T-helper 17 cell (primary cell): ENCODE measurements around the gene ITPKB. TPM values are rescaled to one million over a fixed set of nuclear protein-coding genes. Genes with fewer than 3 reads are reported as not detected.

Source experiments
- ATAC-seq: fragments of 150-1000 bp; cut with Tn5 transposase; 2 replicates; pipeline ENCODE4 v1.10.0; 2021; ENCODE audit warnings: mild to moderate bottlenecking, moderate library complexity
- DNase-seq, 3 donors: peaks; one replicate each; pipeline versions ENCODE4 v3.0.0 to v3.0.0-alpha.2; 2020 to 2021
- H3K9me3 ChIP-seq: one replicate; pipeline ENCODE4 v1.7.0; 2013; ENCODE audit warnings: low read length, mild to moderate bottlenecking; ENCODE audit not compliant: control insufficient read depth, poor library complexity, severe bottlenecking
- H3K27ac Mint-ChIP-seq: one replicate; pipeline ENCODE4 v1.8.0; 2022; ENCODE audit warnings: mild to moderate bottlenecking, moderate library complexity, mixed read lengths
- H3K27me3 Mint-ChIP-seq: one replicate; pipeline ENCODE4 v1.8.0; 2022; ENCODE audit warnings: mixed read lengths
- H3K36me3 Mint-ChIP-seq: one replicate; pipeline ENCODE4 v1.8.0; 2022; ENCODE audit warnings: low read depth, mixed read lengths
- H3K4me1 Mint-ChIP-seq: one replicate; pipeline ENCODE4 v1.8.0; 2022; ENCODE audit warnings: mild to moderate bottlenecking, mixed read lengths
- H3K4me3 Mint-ChIP-seq: one replicate; pipeline ENCODE4 v1.8.0; 2022; ENCODE audit warnings: mild to moderate bottlenecking, moderate library complexity, mixed read lengths
- total RNA-seq, 4 donors: library from RNA in 2 of 4; stranded (reverse) in 2 of 4; gene quantifications; one replicate each; pipeline ENCODE4 v1.2.3 and lab custom pipeline; 2022 to 2026

The ITPKB gene
- total RNA-seq, 2 donors from 2014 or later = 128 to 166 TPM

GRCh38 chr1:226702318-226702956, 36.6 kb downstream of the ITPKB start:
- DNase-seq = no peak

GRCh38 chr1:226700861-226701260, 38.2 kb downstream of the ITPKB start:
- H3K4me1 Mint-ChIP-seq = peaks cover 54% of the 10 kb centered on the region
- H3K9me3 ChIP-seq = no peaks in the 10 kb centered on the region
- DNase-seq (no peak), ATAC-seq (no peak)
- no peaks in the 10 kb centered on the region for H3K36me3 Mint-ChIP-seq
- H3K27ac Mint-ChIP-seq = peak overlapping the region; percentile 95
- H3K27me3 Mint-ChIP-seq = no peaks in the 10 kb centered on the region
- H3K4me3 Mint-ChIP-seq = peak overlapping the region; percentile 15

More at GRCh38 chr1:226702318-226702956, 36.6 kb downstream of the ITPKB start:
- Mint-ChIP-seq H3K4me1 (peaks cover 46% of the 10 kb centered on the region), H3K27ac (peak overlapping the region; percentile 95), H3K4me3 (peak overlapping the region; percentile 89), H3K27me3 (no peaks in the 10 kb centered on the region), H3K36me3 (no peaks in the 10 kb centered on the region)
- ATAC-seq = no peak
- H3K9me3 ChIP-seq = no peaks in the 10 kb centered on the region

- H3K9me3 ChIP-seq = no peaks in the 10 kb centered on the region
- DNase-seq (no peak), ATAC-seq (no peak)
- no peaks in the 10 kb centered on the region for H3K27me3 Mint-ChIP-seq
- peak overlapping the region; percentile 95 for H3K27ac Mint-ChIP-seq
- no peaks in the 10 kb centered on the region for H3K36me3 Mint-ChIP-seq
- no peak overlapping the region for H3K4me3 Mint-ChIP-seq
- peaks cover 57% of the 10 kb centered on the region for H3K4me1 Mint-ChIP-seq
These were observed 39.9 kb downstream of the ITPKB start for GRCh38 chr1:226699166-226699565.

GRCh38 chr1:226698659-226699058, 40.4 kb downstream of the ITPKB start:
- no peaks in the 10 kb centered on the region for H3K27me3 Mint-ChIP-seq
- peak overlapping the region; percentile 95 for H3K27ac Mint-ChIP-seq
- DNase-seq = no peak

GRCh38 chr1:226697929-226698544, 41.0 kb downstream of the ITPKB start:
- Mint-ChIP-seq H3K4me1 (peaks cover 64% of the 10 kb centered on the region), H3K27me3 (no peaks in the 10 kb centered on the region), H3K36me3 (no peaks in the 10 kb centered on the region), H3K27ac (peak overlapping the region; percentile 95), H3K4me3 (peak overlapping the region; percentile 7)
- DNase-seq = no peak
- ATAC-seq = no peak
- H3K9me3 ChIP-seq = no peaks in the 10 kb centered on the region

More at GRCh38 chr1:226698659-226699058, 40.4 kb downstream of the ITPKB start:
- Mint-ChIP-seq H3K4me1 (peaks cover 61% of the 10 kb centered on the region), H3K36me3 (no peaks in the 10 kb centered on the region), H3K4me3 (peak overlapping the region; percentile 7)
- no peak for ATAC-seq
- no peaks in the 10 kb centered on the region for H3K9me3 ChIP-seq

GRCh38 chr1:226697151-226697928, 41.7 kb downstream of the ITPKB start:
- ATAC-seq = peak; percentile 75
- Mint-ChIP-seq H3K36me3 (no peaks in the 10 kb centered on the region), H3K27ac (peak overlapping the region; percentile 95), H3K27me3 (no peaks in the 10 kb centered on the region), H3K4me1 (peaks cover 67% of the 10 kb centered on the region), H3K4me3 (peak overlapping the region; percentile 3)
- H3K9me3 ChIP-seq = no peaks in the 10 kb centered on the region
- no peak for DNase-seq

- DNase-seq (no peak), ATAC-seq (peak; percentile 5)
- no peaks in the 10 kb centered on the region for H3K9me3 ChIP-seq
- Mint-ChIP-seq H3K27ac (peak overlapping the region; percentile 95), H3K36me3 (no peaks in the 10 kb centered on the region), H3K4me3 (no peak overlapping the region), H3K27me3 (no peaks in the 10 kb centered on the region), H3K4me1 (peaks cover 71% of the 10 kb centered on the region)
These were observed 42.5 kb downstream of the ITPKB start for GRCh38 chr1:226696547-226696946.

GRCh38 chr1:226695335-226695900, 43.7 kb downstream of the ITPKB start:
- DNase-seq (no peak), ATAC-seq (no peak)
- H3K4me1 Mint-ChIP-seq = peaks cover 77% of the 10 kb centered on the region
- no peaks in the 10 kb centered on the region for H3K27me3 Mint-ChIP-seq
- H3K9me3 ChIP-seq = no peaks in the 10 kb centered on the region
- peak overlapping the region; percentile 51 for H3K4me3 Mint-ChIP-seq
- H3K36me3 Mint-ChIP-seq = peaks cover 5% of the 10 kb centered on the region
- peak overlapping the region; percentile 95 for H3K27ac Mint-ChIP-seq

GRCh38 chr1:226692823-226693222, 46.3 kb downstream of the ITPKB start:
- H3K27ac Mint-ChIP-seq = peak overlapping the region; percentile 100
- H3K36me3 Mint-ChIP-seq = peaks cover 9% of the 10 kb centered on the region
- no peak overlapping the region for H3K4me3 Mint-ChIP-seq
- no peak for DNase-seq
- H3K4me1 Mint-ChIP-seq = peaks cover 80% of the 10 kb centered on the region
- no peaks in the 10 kb centered on the region for H3K27me3 Mint-ChIP-seq
- H3K9me3 ChIP-seq = no peaks in the 10 kb centered on the region
- ATAC-seq = no peak

- Mint-ChIP-seq H3K36me3 (peaks cover 9% of the 10 kb centered on the region), H3K27me3 (no peaks in the 10 kb centered on the region), H3K27ac (peak overlapping the region; percentile 100), H3K4me1 (peaks cover 80% of the 10 kb centered on the region), H3K4me3 (peak overlapping the region; percentile 28)
- ATAC-seq = no peak
- DNase-seq = no peak
- no peaks in the 10 kb centered on the region for H3K9me3 ChIP-seq
These were observed 46.9 kb downstream of the ITPKB start for GRCh38 chr1:226692051-226692792.

GRCh38 chr1:226691247-226691646, 47.8 kb downstream of the ITPKB start:
- no peaks in the 10 kb centered on the region for H3K27me3 Mint-ChIP-seq
- ATAC-seq = peak; percentile 78
- peaks cover 82% of the 10 kb centered on the region for H3K4me1 Mint-ChIP-seq
- peaks cover 9% of the 10 kb centered on the region for H3K36me3 Mint-ChIP-seq
- peak overlapping the region; percentile 100 for H3K27ac Mint-ChIP-seq
- no peaks in the 10 kb centered on the region for H3K9me3 ChIP-seq
- peak overlapping the region; percentile 89 for H3K4me3 Mint-ChIP-seq
- DNase-seq = peak; percentile 35 to 67 (median 49)

GRCh38 chr1:226690460-226690982, 48.6 kb downstream of the ITPKB start:
- Mint-ChIP-seq H3K27me3 (no peaks in the 10 kb centered on the region), H3K36me3 (peaks cover 9% of the 10 kb centered on the region)
- ATAC-seq = peak; percentile 68

More at GRCh38 chr1:226690460-226690982, 48.6 kb downstream of the ITPKB start:
- Mint-ChIP-seq H3K27ac (peak overlapping the region; percentile 100), H3K4me3 (peak overlapping the region; percentile 89), H3K4me1 (peaks cover 81% of the 10 kb centered on the region)
- no peaks in the 10 kb centered on the region for H3K9me3 ChIP-seq
- peak in 1 of 3 donors; percentile 48 for DNase-seq
